Skeletal muscle satellite cell (primary cell): ENCODE measurements around the gene PEAK1.

Experiments
- H3K27me3 ChIP-seq: 2 replicates; pipeline ENCODE4 v1.7.0; 2013; ENCODE audit warnings: low read length; ENCODE audit not compliant: control insufficient read depth, insufficient read depth
- H3K36me3 ChIP-seq: 2 replicates; pipeline ENCODE4 v1.7.0; 2013; ENCODE audit warnings: mild to moderate bottlenecking, control low read depth, low read length; ENCODE audit not compliant: insufficient read depth
- H3K4me1 ChIP-seq: 2 replicates; pipeline ENCODE4 v1.7.0; 2013; ENCODE audit warnings: low read length; ENCODE audit not compliant: control insufficient read depth, insufficient read depth
- H3K4me2 ChIP-seq: 2 replicates; pipeline ENCODE4 v1.7.0; 2013; ENCODE audit warnings: mild to moderate bottlenecking, low read length
- H3K4me3 ChIP-seq: 2 replicates; pipeline ENCODE4 v1.7.0; 2013; ENCODE audit warnings: low read length
- H3K9ac ChIP-seq: 2 replicates; pipeline ENCODE4 v1.7.0; 2013; ENCODE audit warnings: mild to moderate bottlenecking, low read depth, low read length, moderate library complexity
- H3K9me3 ChIP-seq: replicated peaks from 2 replicates; pipeline ENCODE4 v1.7.0; 2013; ENCODE audit warnings: mild to moderate bottlenecking, control low read depth, low read length

PEAK1 gene

DNA sequence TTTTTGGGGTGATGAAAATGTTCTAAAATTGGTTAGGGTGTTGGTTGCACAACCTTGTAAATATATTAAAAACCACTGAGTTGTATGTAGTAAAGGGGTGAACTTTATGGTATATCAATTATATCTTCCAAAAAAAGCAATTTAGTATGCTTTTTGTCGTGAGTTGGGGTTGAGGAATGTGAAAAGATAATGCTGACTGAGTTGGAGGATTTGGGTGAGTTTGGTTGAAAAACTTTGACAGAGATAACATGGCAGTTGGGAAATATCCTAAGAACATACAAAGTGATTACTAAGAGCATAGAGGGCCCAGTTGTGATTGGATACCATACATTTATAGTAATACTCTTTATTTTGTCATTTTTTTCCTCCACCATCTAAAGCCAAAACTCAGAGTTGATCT is 34.4 kb upstream of the PEAK1 start:
- Histone ChIP-seq H3K4me1 (peaks cover 59% of the 10 kb centered on the region), H3K27me3 (no peaks in the 10 kb centered on the region), H3K36me3 (peaks cover 6% of the 10 kb centered on the region), H3K9me3 (no peaks in the 10 kb centered on the region), H3K4me3 (no peak overlapping the region), H3K4me2 (no peak overlapping the region), H3K9ac (no peak overlapping the region)

DNA sequence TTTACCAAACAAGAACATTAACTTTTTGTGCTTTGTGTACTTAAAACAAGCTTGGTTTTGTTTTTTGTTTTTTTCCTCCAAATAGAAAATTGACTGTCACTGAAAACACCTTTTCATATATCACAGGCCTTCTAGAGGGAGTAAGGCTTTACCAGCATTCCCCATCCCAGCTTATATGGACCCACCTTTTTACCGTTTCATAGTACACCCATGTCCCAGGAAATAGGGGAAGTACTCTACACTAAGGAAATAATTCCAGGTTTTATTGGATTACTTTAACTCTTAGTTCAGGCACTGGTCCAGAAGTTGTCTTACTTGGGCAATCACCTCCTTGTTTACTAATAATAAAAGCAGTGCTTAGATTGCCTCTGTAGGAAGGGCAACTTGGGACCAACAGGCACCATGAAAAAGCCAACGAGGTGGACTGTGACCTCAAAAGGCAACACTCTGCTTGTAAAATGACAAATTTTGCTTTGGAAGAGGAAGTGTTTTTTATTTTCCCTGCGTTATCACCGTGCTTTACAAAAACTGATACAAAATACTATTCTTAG is 27.0 kb upstream of the PEAK1 start:
- Histone ChIP-seq H3K4me1 (no peaks in the 10 kb centered on the region), H3K36me3 (no peaks in the 10 kb centered on the region), H3K4me3 (no peak overlapping the region), H3K4me2 (no peak overlapping the region), H3K9ac (no peak overlapping the region), H3K9me3 (no peaks in the 10 kb centered on the region), H3K27me3 (no peaks in the 10 kb centered on the region)

DNA sequence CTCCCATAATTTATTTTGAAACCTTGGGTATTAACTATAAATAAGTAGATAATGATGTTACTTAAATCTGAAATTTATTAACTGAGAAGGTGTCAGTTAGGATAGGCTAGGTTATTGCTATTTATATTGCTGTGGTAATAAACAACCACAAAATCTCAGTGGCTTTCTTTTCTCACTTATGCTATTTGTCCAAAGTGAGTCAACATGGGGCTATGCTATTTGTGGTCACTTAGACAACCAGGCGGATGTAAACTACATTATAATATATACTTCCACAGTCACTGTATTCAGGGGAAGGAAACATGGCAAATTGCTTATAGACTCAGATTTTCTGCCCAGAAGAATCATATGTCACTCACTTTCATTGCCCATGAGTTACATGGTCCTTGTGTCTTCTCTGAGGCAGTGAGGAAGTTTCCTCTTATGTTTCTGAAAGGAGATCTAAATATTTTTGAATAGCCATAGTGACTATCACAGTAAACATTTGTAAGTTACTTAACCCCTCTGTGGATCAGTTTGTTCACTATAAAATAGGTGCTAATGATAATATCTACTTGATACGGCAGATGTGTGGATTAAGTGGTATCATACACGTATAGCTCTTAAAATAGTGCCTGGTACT is 20.6 kb upstream of the PEAK1 start:
- Histone ChIP-seq H3K9me3 (no peaks in the 10 kb centered on the region), H3K4me2 (no peak overlapping the region), H3K4me3 (no peak overlapping the region), H3K27me3 (no peaks in the 10 kb centered on the region), H3K9ac (no peak overlapping the region), H3K4me1 (peaks cover 5% of the 10 kb centered on the region), H3K36me3 (no peaks in the 10 kb centered on the region)

- Histone ChIP-seq H3K4me2 (no peak overlapping the region), H3K36me3 (no peaks in the 10 kb centered on the region), H3K4me3 (no peak overlapping the region), H3K9me3 (no peaks in the 10 kb centered on the region), H3K4me1 (peaks cover 5% of the 10 kb centered on the region), H3K9ac (no peak overlapping the region), H3K27me3 (no peaks in the 10 kb centered on the region)
Measured at GRCh38 chr15:77437264-77437663, 17.4 kb upstream of the PEAK1 start.

- Histone ChIP-seq H3K4me2 (no peak overlapping the region), H3K36me3 (no peaks in the 10 kb centered on the region), H3K9me3 (no peaks in the 10 kb centered on the region), H3K4me1 (peaks cover 5% of the 10 kb centered on the region), H3K4me3 (no peak overlapping the region), H3K27me3 (no peaks in the 10 kb centered on the region), H3K9ac (no peak overlapping the region)
Measured at GRCh38 chr15:77436822-77437221, 16.9 kb upstream of the PEAK1 start.

DNA sequence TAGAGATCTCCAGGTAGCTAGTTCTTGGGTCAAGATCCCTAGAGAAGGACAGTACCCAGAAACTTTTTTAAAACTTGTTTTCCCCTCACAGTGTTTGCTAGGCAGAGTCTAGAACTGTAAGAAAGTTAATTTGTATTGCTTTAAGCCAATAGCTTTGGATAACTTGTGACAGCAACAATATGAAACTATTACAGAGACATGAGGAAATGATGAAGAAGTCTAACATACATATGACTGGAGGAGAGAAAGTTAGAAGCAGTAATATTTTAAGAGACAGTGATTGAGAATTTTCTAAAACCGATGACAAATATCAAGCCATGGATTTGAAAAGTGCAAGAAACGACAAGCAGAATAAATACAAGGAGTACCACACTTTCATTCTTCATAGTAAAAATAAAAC is 10.7 kb upstream of the PEAK1 start:
- Histone ChIP-seq H3K36me3 (no peaks in the 10 kb centered on the region), H3K4me2 (no peak overlapping the region), H3K4me3 (no peak overlapping the region), H3K27me3 (no peaks in the 10 kb centered on the region), H3K9me3 (no peaks in the 10 kb centered on the region), H3K4me1 (no peaks in the 10 kb centered on the region), H3K9ac (no peak overlapping the region)

DNA sequence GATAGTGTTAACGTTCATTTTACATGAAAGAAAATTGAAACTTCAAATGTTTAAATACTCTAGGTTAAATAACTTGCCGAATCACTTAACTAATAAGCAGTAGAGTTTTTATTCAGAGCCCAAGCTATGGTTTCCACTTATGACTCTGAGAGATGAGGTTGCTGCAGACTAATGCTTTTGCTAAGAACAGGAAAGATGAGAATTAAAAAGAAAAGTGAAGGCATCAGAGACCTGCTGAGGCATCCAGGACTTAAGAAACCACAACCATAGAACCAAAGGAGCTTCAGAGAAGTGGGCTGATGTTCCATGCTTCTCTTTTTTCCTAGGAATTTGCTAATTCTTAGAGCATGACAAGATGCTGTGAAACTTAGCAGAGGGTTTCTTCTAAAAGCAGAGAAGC is 10.3 kb upstream of the PEAK1 start:
- Histone ChIP-seq H3K9me3 (no peaks in the 10 kb centered on the region), H3K4me2 (no peak overlapping the region), H3K36me3 (no peaks in the 10 kb centered on the region), H3K4me1 (no peaks in the 10 kb centered on the region), H3K27me3 (no peaks in the 10 kb centered on the region), H3K4me3 (no peak overlapping the region), H3K9ac (no peak overlapping the region)

- Histone ChIP-seq H3K4me3 (no peak overlapping the region), H3K4me2 (no peak overlapping the region), H3K27me3 (no peaks in the 10 kb centered on the region), H3K36me3 (no peaks in the 10 kb centered on the region), H3K4me1 (peaks cover 2% of the 10 kb centered on the region), H3K9me3 (no peaks in the 10 kb centered on the region), H3K9ac (no peak overlapping the region)
Measured at GRCh38 chr15:77426871-77427270, 7.0 kb upstream of the PEAK1 start.

DNA sequence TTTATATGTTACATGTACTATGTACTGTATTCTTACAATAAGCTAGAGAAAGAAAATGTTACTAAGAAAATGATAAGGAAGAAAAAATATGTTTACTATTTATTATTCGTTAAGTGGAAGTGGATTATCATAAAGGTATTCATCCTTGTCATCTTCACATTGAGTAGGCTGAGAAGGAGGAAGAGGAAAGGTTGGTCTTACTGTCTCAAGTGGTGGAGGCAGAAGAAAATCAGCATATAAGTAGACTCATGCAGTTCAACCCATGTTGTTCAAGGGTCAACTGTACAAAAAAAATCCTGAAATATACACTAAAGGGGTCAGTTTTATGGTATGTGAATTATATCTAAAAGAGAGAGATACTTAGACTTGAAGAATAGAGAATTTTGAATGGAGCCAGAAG is 6.5 kb upstream of the PEAK1 start:
- no peak overlapping the region for H3K4me3 ChIP-seq
- H3K9ac ChIP-seq = no peak overlapping the region
- H3K4me2 ChIP-seq = no peak overlapping the region
- H3K27me3 ChIP-seq = no peaks in the 10 kb centered on the region
- peaks cover 6% of the 10 kb centered on the region for H3K4me1 ChIP-seq
- H3K9me3 ChIP-seq = no peaks in the 10 kb centered on the region
- no peaks in the 10 kb centered on the region for H3K36me3 ChIP-seq

DNA sequence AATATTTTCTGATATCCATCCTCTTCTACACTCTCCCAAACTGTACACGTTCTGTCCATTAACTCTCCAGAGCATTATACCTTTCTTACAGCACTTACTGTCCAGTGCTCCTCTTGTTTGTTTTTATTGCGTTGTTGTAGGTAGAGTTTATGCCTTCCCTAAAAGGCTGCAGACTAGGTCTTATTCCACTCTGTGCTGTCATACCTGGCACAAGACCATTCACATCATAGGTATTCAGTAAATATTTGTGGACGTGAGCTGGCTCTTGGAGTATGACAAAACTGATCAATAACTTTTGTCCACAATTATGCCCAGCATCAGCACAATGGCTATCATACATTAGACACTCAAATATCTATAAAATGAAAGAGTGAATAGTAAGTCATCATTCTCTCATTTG is 5.2 kb upstream of the PEAK1 start:
- Histone ChIP-seq H3K9me3 (no peaks in the 10 kb centered on the region), H3K9ac (no peak overlapping the region), H3K4me2 (no peak overlapping the region), H3K27me3 (no peaks in the 10 kb centered on the region), H3K4me1 (peaks cover 7% of the 10 kb centered on the region), H3K36me3 (no peaks in the 10 kb centered on the region), H3K4me3 (no peak overlapping the region)

GRCh38 chr15:77421370-77421700 is 1.4 kb upstream of the PEAK1 start:
- no peaks in the 10 kb centered on the region for H3K9me3 ChIP-seq
- H3K4me1 ChIP-seq = peaks cover 30% of the 10 kb centered on the region
- H3K4me2 ChIP-seq = peak overlapping the region; percentile 83
- H3K27me3 ChIP-seq = no peaks in the 10 kb centered on the region
- H3K4me3 ChIP-seq = peak overlapping the region; percentile 97
- H3K36me3 ChIP-seq = no peaks in the 10 kb centered on the region
- peak overlapping the region; percentile 97 for H3K9ac ChIP-seq

GRCh38 chr15:77420610-77421369 is 886 bp upstream of the PEAK1 start, which contains the start of gene HMG20A:
Gene HMG20A (plus strand): TSS chr15:77420888. CDS start chr15:77458408, 37,520 bp downstream.
- Histone ChIP-seq H3K4me2 (peak within 1 kb of the TSS; percentile 83), H3K9ac (peak within 1 kb of the TSS; percentile 97), H3K36me3 (no peaks in the 10 kb centered on the region), H3K9me3 (no peaks in the 10 kb centered on the region), H3K4me1 (peaks cover 34% of the 10 kb centered on the region), H3K4me3 (peak within 1 kb of the TSS; percentile 97), H3K27me3 (no peaks in the 10 kb centered on the region)
